Measurements from ENCODE around the gene SDF4.

The SDF4 gene

DNA sequence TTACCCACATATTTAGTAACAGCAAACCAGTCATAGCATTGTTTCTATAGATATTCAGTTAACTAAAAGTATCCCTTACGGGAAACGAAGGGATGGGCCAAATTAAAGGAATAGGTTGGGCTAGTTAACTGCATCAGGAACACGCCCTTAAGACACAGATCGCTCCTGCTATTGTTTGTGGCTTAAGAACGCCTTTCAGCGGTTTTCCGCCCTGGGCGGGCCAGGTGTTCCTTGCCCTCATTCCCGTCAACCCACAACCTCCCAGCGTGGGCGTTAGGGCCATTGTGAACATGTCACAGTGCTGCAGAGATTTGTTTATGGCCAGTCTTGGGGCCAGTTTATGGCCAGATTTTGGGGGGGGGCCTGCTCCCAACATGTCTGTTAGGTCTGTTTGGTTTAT is 40.1 kb downstream of the SDF4 start:
- Histone ChIP-seq H2AFZ (ENCODE audit: low read length) (no peak overlapping the region), H3F3A (ENCODE audit: insufficient read depth, low read length) (no peaks in the 10 kb centered on the region), H3K4me2 (ENCODE audit: low read length) (no peak overlapping the region), H3K9me3 (ENCODE audit: low read length) (peaks cover 9% of the 10 kb centered on the region; the same call in 1 of the 2 replicates), H3K79me2 (ENCODE audit: insufficient read depth, low read length) (no peaks in the 10 kb centered on the region), H3K27me3 (ENCODE audit: insufficient read depth, low read length) (peaks cover 15% of the 10 kb centered on the region), H3K27ac (ENCODE audit: low read depth, low read length, poor library complexity, severe bottlenecking) (no peak overlapping the region), H3K4me3 (ENCODE audit: low read depth, low read length, poor library complexity, severe bottlenecking) (no peak overlapping the region), H3K36me3 (ENCODE audit: insufficient read depth, low read length) (no peaks in the 10 kb centered on the region; the same call in 1 of the 2 replicates), H3K4me1 (ENCODE audit: insufficient read depth, low read length, severe bottlenecking) (no peaks in the 10 kb centered on the region), H3K9ac (ENCODE audit: low read length) (no peak overlapping the region), H4K20me1 (ENCODE audit: insufficient read depth, low read length) (no peaks in the 10 kb centered on the region), H3K9me2 (ENCODE audit: low read depth, low read length) (no peaks in the 10 kb centered on the region)
- TF ChIP-seq, protein P1, sequence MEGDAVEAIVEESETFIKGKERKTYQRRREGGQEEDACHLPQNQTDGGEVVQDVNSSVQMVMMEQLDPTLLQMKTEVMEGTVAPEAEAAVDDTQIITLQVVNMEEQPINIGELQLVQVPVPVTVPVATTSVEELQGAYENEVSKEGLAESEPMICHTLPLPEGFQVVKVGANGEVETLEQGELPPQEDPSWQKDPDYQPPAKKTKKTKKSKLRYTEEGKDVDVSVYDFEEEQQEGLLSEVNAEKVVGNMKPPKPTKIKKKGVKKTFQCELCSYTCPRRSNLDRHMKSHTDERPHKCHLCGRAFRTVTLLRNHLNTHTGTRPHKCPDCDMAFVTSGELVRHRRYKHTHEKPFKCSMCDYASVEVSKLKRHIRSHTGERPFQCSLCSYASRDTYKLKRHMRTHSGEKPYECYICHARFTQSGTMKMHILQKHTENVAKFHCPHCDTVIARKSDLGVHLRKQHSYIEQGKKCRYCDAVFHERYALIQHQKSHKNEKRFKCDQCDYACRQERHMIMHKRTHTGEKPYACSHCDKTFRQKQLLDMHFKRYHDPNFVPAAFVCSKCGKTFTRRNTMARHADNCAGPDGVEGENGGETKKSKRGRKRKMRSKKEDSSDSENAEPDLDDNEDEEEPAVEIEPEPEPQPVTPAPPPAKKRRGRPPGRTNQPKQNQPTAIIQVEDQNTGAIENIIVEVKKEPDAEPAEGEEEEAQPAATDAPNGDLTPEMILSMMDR (IDR thresholded peaks at IDR 0.05; ENCODE audit: low read length): no peak
- no peak for TF ChIP-seq EZH2 (IDR thresholded peaks at IDR 0.05; ENCODE audit: borderline replicate concordance, low read length)

DNA sequence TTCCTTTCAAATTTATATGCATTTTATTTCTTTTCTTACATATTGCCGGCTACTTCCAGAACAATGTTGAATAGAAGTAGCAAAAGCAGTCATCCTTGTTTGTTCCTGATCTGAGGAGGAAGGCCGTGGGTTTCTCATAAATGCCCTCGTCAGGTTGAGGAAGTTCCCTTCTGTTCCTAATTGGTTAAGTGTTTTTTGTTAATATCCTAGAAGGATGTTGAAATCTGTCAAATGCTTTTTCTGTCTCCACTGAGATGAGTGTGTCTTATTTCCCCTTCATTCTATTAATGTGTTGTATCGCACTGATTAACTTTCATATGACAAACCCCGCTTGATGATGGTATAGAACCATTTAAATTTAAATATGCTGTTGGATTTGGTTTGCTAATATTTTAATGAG is 42.7 kb downstream of the SDF4 start:
- Histone ChIP-seq H3K27me3 (ENCODE audit: insufficient read depth, low read length) (peaks cover 7% of the 10 kb centered on the region), H3K27ac (ENCODE audit: low read depth, low read length, poor library complexity, severe bottlenecking) (no peak overlapping the region), H3K4me1 (ENCODE audit: insufficient read depth, low read length, severe bottlenecking) (no peaks in the 10 kb centered on the region), H3K9ac (ENCODE audit: low read length) (no peak overlapping the region), H2AFZ (ENCODE audit: low read length) (no peak overlapping the region), H3K4me2 (ENCODE audit: low read length) (no peak overlapping the region), H3K36me3 (ENCODE audit: insufficient read depth, low read length) (no peaks in the 10 kb centered on the region; the same call in 1 of the 2 replicates), H3K79me2 (ENCODE audit: insufficient read depth, low read length) (no peaks in the 10 kb centered on the region), H3F3A (ENCODE audit: insufficient read depth, low read length) (no peaks in the 10 kb centered on the region), H4K20me1 (ENCODE audit: insufficient read depth, low read length) (no peaks in the 10 kb centered on the region), H3K9me2 (ENCODE audit: low read depth, low read length) (no peaks in the 10 kb centered on the region), H3K9me3 (ENCODE audit: low read length) (0 out of 2 replicates have a peak, but pooled peaks cover 4% of the 10 kb centered on the region), H3K4me3 (ENCODE audit: low read depth, low read length, poor library complexity, severe bottlenecking) (no peak overlapping the region)
- TF ChIP-seq EZH2 (IDR thresholded peaks at IDR 0.05; ENCODE audit: borderline replicate concordance, low read length): no peak
- TF ChIP-seq, protein P1 (IDR thresholded peaks at IDR 0.05; ENCODE audit: low read length): no peak

DNA sequence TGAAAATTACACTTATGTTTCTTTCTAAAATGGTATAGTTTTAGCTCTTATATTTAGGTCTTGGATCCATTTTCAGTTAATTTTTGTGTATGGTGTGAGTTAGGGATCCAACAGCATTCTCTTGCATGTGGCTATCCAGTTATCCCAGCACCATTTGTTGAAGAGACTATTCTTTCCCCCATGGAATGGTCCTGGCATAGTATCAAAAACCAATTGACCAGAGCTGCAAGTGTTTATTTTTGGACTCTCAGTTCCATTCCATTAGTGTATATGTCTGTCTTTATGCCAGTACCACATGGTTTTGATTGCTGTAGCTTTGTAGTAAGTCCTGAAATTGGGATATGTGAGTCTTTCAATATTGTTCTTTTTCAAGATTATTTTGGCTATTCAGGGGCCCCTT is 43.9 kb downstream of the SDF4 start:
- no peaks in the 10 kb centered on the region for H3K4me1 ChIP-seq (ENCODE audit: insufficient read depth, low read length, severe bottlenecking)
- H3K36me3 ChIP-seq (ENCODE audit: insufficient read depth, low read length): no peaks in the 10 kb centered on the region; the same call in 1 of the 2 replicates
- H3K27me3 ChIP-seq (ENCODE audit: insufficient read depth, low read length): peaks cover 7% of the 10 kb centered on the region; the same call in 1 of the 2 replicates
- H3F3A ChIP-seq (ENCODE audit: insufficient read depth, low read length): no peaks in the 10 kb centered on the region
- no peak overlapping the region for H3K4me3 ChIP-seq (ENCODE audit: low read depth, low read length, poor library complexity, severe bottlenecking)
- TF ChIP-seq, protein P1 (IDR thresholded peaks at IDR 0.05; ENCODE audit: low read length): no peak
- no peak for TF ChIP-seq EZH2 (IDR thresholded peaks at IDR 0.05; ENCODE audit: borderline replicate concordance, low read length)
- no peaks in the 10 kb centered on the region for H3K9me2 ChIP-seq (ENCODE audit: low read depth, low read length)
- no peak overlapping the region for H3K4me2 ChIP-seq (ENCODE audit: low read length)
- 0 out of 2 replicates have a peak, but pooled peaks cover 4% of the 10 kb centered on the region for H3K9me3 ChIP-seq (ENCODE audit: low read length)
- H3K9ac ChIP-seq (ENCODE audit: low read length): no peak overlapping the region
- no peaks in the 10 kb centered on the region for H4K20me1 ChIP-seq (ENCODE audit: insufficient read depth, low read length)
- no peak overlapping the region for H3K27ac ChIP-seq (ENCODE audit: low read depth, low read length, poor library complexity, severe bottlenecking)
- H2AFZ ChIP-seq (ENCODE audit: low read length): no peak overlapping the region
- H3K79me2 ChIP-seq (ENCODE audit: insufficient read depth, low read length): no peaks in the 10 kb centered on the region

All from OCI-LY1 (cell line).